Pancreas (tissue), 10 donors: ENCODE data around the gene LIFR. TPM values are rescaled to one million over a fixed set of nuclear protein-coding genes. Genes with fewer than 3 reads are reported as not detected.

ENCODE experiments used
- ATAC-seq, 4 donors: fragments of 200-7000 bp; cut with Tn5 transposase; one replicate each; pipeline versions ENCODE4 v1.8.0 to v1.9.1; 2020; ENCODE audit warnings: mild to moderate bottlenecking in 4 of 4, moderate library complexity in 4 of 4
- DNase-seq, 6 donors: peaks; one replicate each; pipeline ENCODE4 v3.0.0-alpha.2; 2020
- FAIRE-seq: peaks from 2 replicates; lab custom pipeline; 2012; peaks lifted over from hg19 to GRCh38; lab: Jason Lieb, UNC
- H3K27ac ChIP-seq, 4 donors: fragments of 200-600 bp; sonication (generic); 1 replicate in 3 of 4; 2 replicates in 1 of 4; pipeline versions ENCODE4 v1.5.0 to v1.8.0; 2020
- H3K27me3 ChIP-seq, 4 donors: fragments of 200-600 bp; one replicate each; pipeline ENCODE4 v1.8.0; 2021
- H3K36me3 ChIP-seq, 3 donors: fragments of 200-600 bp; sonication (generic) in 1 of 3; one replicate each; pipeline versions ENCODE4 v1.5.0 to v1.8.0; 2020 to 2021
- H3K4me1 ChIP-seq, 3 donors: fragments of 200-600 bp; one replicate each; pipeline ENCODE4 v1.8.0; 2021
- H3K4me3 ChIP-seq, 4 donors: fragments of 200-600 bp; sonication (generic) in 2 of 4; one replicate each; pipeline versions ENCODE4 v1.5.0 to v1.8.0; 2020 to 2021
- H3K9me3 ChIP-seq, 4 donors: fragments of 200-600 bp; one replicate each; pipeline ENCODE4 v1.8.0; 2021
- WGBS, 2 donors: extraction: QIAGEN DNeasy Blood & Tissue Kit; methylation state at CpG; one replicate each; pipeline ENCODE4 v1.1.7; 2013; 5-methylcytosine and 5-hydroxymethylcytosine counted together
- intact Hi-C, 3 donors: fragments of 100-400 bp; cut with DNase I; formaldehyde crosslinking; loops; one replicate each; pipeline versions ENCODE4 v1.11.1 to v1.14.2; 2022
- polyA plus RNA-seq, 2 donors: library from polyadenylated mRNA; stranded (reverse); fragments of 200-250 nt; gene quantifications; one replicate each; pipeline ENCODE4 v1.2.3, GENCODE V29; 2013
- total RNA-seq, 6 donors: library from RNA; stranded (reverse); fragmentation: NEBNext Ultra II Directional in 4 of 6; extraction: Animal tissue kit (Norgen Biotek cat#: 25700) in 4 of 6; gene quantifications; one replicate each; pipeline versions ENCODE4 v1.2.1 to v1.2.4, GENCODE V29; 2021 to 2023
- TF ChIP-seq, protein P1 (sequence below), 4 donors: fragments of 200-600 bp; sonication (generic) in 3 of 4; IDR thresholded peaks; one replicate each; pipeline versions ENCODE4 v1.5.0 to v1.8.0; 2021; ENCODE audit warnings: antibody characterized with exemption in 4 of 4
- donor health status: healthy with polysubstance abuse.
- donor health status: DM: no; HTN: no; CAD: no; lungs with moderate emphysema.
- donor health status: DM: no; HTN: no; CAD: no.
- donor health status: control.
- donor health status: control.
- donor health status: Bipolar disorder and iron deficiency.
- donor health status: DM: yes; HTN: yes; CAD: no.
- donor health status: DM: no; HTN: no; CAD: no.
- donor health status: DM: no; HTN: no; CAD: no.
- donor health status: DM: yes; HTN: yes; CAD: no.

Gene LIFR
- total and polyA plus RNA-seq, 8 donors: 4.1 to 32.5 (median 19.1) TPM

DNA sequence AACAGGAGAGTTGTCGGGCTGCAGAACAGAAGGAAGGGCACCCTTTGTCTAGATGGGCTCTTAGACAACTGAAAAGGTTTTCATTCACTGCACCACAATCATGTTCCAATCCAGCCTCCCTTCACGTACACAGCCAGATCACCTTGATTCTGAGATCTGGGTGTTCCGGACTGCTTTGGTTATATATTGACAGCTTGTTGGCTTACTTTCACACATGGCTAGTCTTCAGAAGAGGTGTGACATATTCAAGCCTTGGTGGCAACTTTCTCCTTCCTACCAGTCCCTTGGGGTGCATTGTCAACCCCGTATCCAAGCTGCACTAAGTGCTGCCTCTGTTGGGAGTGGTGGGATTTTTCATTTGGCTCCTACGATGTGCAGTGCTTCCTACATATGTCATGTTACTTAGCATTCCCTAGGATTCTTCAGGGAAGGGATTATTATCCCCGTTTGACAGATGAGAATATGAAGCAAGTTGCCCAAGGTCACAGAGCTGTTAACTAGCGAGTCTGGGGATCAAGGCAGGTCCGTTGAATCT, 100.6 kb downstream of the LIFR start:
- no peak overlapping the region for H3K4me3 ChIP-seq
- 48 to 55% methylated on average over 8 of the region's 8 CpGs for WGBS, 2 donors
- H3K27ac ChIP-seq: no peak overlapping the region
- no peaks in the 10 kb centered on the region for H3K9me3 ChIP-seq
- no peaks in the 10 kb centered on the region for H3K27me3 ChIP-seq
- TF ChIP-seq, protein P1, sequence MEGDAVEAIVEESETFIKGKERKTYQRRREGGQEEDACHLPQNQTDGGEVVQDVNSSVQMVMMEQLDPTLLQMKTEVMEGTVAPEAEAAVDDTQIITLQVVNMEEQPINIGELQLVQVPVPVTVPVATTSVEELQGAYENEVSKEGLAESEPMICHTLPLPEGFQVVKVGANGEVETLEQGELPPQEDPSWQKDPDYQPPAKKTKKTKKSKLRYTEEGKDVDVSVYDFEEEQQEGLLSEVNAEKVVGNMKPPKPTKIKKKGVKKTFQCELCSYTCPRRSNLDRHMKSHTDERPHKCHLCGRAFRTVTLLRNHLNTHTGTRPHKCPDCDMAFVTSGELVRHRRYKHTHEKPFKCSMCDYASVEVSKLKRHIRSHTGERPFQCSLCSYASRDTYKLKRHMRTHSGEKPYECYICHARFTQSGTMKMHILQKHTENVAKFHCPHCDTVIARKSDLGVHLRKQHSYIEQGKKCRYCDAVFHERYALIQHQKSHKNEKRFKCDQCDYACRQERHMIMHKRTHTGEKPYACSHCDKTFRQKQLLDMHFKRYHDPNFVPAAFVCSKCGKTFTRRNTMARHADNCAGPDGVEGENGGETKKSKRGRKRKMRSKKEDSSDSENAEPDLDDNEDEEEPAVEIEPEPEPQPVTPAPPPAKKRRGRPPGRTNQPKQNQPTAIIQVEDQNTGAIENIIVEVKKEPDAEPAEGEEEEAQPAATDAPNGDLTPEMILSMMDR (IDR thresholded peaks at IDR 0.05): no peak
- H3K36me3 ChIP-seq: no peaks in the 10 kb centered on the region
- no peaks in the 10 kb centered on the region for H3K4me1 ChIP-seq
- FAIRE-seq (no peak), ATAC-seq (no peak), DNase-seq (no peak)
- intact Hi-C loops: no loop called here

DNA sequence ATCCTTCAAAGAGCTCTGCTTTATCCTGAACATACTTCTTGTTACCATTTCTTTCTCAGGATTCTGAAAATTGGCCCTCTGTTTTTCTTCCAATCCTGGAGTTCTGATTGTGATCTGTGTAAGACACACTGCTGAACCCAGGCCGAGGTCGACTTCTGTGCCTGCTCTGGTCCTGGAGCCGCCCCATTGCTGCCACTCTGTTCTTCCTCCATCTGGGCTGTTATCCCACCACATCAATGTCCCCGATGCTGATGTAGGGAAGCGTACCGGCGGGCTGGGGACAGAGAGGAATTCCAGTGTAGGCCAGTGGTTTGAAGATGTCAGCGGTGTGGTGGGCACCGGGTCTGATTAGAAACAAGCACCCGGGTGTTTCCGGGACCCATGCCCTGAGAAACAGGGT, 102.5 kb downstream of the LIFR start:
- Histone ChIP-seq H3K9me3 (no peaks in the 10 kb centered on the region), H3K27me3 (no peaks in the 10 kb centered on the region), H3K27ac (no peak overlapping the region), H3K4me1 (no peaks in the 10 kb centered on the region), H3K36me3 (no peaks in the 10 kb centered on the region), H3K4me3 (no peak overlapping the region)
- DNase-seq: no peak
- WGBS, 2 donors: 86 to 90% methylated on average over 11 of the region's 11 CpGs
- TF ChIP-seq, protein P1 (IDR thresholded peaks at IDR 0.05): no peak
- no peak for FAIRE-seq
- intact Hi-C loops: no loop called here
- ATAC-seq: no peak

DNA sequence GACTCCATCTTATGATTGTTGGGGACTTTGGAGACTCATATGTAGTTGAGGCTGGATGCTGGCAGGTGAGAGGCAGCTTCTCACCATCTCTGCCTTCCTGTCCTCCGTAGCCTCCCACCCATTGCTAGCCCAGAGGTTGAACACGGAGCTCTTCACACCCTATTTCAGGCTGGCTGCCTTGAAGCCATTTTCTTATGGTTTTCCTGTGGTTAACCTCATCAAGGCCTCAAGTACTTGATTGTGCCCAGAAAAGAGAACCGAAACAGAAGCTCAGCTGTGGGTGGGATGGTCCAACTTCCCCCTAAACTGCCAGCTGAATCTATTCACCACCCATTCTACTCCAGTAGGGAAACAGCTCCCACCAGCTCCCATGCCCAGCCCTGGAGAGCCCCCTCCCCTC, 102.9 kb downstream of the LIFR start:
- no peak overlapping the region for H3K4me3 ChIP-seq
- H3K4me1 ChIP-seq: no peaks in the 10 kb centered on the region
- DNase-seq (no peak), FAIRE-seq (no peak), ATAC-seq (peak in 2 of 4 donors; percentile 31 to 63)
- intact Hi-C loops: no loop called here
- 68 to 71% methylated on average over 3 of the region's 3 CpGs for WGBS, 2 donors
- H3K9me3 ChIP-seq: no peaks in the 10 kb centered on the region
- no peaks in the 10 kb centered on the region for H3K27me3 ChIP-seq
- TF ChIP-seq, protein P1 (IDR thresholded peaks at IDR 0.05): no peak
- no peak overlapping the region for H3K27ac ChIP-seq
- H3K36me3 ChIP-seq: no peaks in the 10 kb centered on the region

DNA sequence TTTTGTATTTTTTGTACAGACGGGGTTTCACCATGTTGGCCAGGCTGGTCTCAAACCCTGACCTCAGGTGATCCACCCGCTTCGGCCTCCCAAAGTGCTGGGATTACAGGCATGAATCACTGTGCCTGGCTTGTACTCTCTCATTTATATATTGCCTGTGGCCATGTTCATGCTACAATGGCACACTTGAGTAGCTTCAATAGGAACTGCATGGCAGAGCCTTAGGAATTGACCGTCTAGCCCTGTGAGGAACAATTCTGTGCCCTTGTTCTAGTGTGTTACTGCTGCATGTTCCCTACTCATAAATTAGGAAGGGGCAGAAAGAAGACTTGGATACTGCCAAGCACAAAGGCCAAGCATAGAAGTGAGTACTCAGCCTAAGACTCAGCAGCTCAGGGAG, 104.2 kb downstream of the LIFR start:
- H3K27ac ChIP-seq: no peak overlapping the region
- no peaks in the 10 kb centered on the region for H3K36me3 ChIP-seq
- no peak overlapping the region for H3K4me3 ChIP-seq
- FAIRE-seq: no peak
- H3K4me1 ChIP-seq: no peaks in the 10 kb centered on the region
- TF ChIP-seq, protein P1 (IDR thresholded peaks at IDR 0.05): no peak
- H3K9me3 ChIP-seq: no peaks in the 10 kb centered on the region
- no peak for ATAC-seq
- intact Hi-C loops: no loop called here
- H3K27me3 ChIP-seq: no peaks in the 10 kb centered on the region
- no peak for DNase-seq
- 92 to 93% methylated on average over 4 of the region's 4 CpGs for WGBS, 2 donors

DNA sequence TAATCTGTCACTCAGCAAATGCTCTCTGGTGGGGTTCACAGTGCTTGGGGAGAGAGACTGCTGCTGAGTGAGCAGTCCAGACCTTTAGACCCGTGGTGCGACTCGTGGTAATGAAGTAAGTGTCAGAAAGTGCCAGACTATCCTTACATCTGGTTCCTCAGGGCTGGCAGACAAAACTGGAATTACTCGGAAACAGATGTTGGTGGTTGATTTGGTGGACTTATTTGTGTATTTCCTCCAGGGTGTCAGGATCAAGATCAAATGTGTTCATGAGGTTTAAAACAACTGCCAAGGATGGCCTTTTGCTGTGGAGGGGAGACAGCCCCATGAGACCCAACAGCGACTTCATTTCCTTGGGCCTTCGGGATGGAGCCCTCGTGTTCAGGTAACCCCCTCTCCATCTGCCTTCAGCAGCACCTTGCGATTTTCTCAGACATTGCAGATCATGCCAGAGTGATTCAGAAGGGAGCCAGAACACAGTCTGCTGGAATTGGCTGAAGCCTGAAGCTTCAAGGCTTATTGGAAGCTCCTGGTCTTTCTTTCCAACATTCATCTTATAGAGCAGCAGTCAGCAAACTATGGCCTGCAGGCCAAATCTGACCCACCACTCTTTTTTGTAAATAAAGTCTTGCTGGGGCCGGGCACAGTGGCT, 105.2 kb downstream of the LIFR start:
- H3K4me3 ChIP-seq: no peak overlapping the region
- intact Hi-C loops: no loop called here
- H3K27ac ChIP-seq: no peak overlapping the region
- TF ChIP-seq, protein P1 (IDR thresholded peaks at IDR 0.05): no peak
- WGBS, 2 donors: 73 to 79% methylated on average over 9 of the region's 9 CpGs
- H3K9me3 ChIP-seq: no peaks in the 10 kb centered on the region
- H3K36me3 ChIP-seq: no peaks in the 10 kb centered on the region
- DNase-seq (no peak), FAIRE-seq (no peak), ATAC-seq (no peak)
- no peaks in the 10 kb centered on the region for H3K27me3 ChIP-seq
- H3K4me1 ChIP-seq: no peaks in the 10 kb centered on the region
